ENCODE results near the gene TRPM8. TPM values are rescaled to one million over a fixed set of nuclear protein-coding genes. Genes with fewer than 3 reads are reported as not detected.

Gene TRPM8
- total RNA-seq, 6 experiments from 2014 or later = 23.9 to 99.5 (median 48.6) TPM

DNA sequence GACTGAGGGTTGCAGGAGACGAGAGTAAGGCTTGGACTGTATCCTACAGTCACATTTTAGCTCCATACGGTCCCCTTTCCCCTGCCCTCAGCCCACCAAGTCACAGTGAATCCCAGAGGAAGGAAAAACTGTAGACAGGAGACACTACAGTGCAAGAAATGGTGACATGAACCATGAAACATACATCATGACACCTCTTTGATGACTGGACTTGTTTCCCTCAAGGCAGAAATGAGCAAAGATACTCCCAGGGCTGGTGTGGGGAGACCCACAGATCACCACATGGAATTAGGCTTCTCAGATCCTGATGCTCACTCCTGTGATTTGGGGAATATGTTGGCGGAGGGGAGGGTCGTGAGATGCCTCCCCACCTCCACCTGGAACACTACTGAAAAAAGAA, 85.1 kb downstream of the TRPM8 start:
- no peak overlapping the region for H3K4me3 ChIP-seq
- H3K4me1 ChIP-seq = no peaks in the 10 kb centered on the region
- WGBS (ENCODE audit: insufficient coverage, low coverage, low lambda C conversion rate, missing lambda C conversion rate) = 81% methylated on average over 4 of the region's 4 CpGs
- no peak for ATAC-seq
- intact Hi-C loops (cut with DNase I) = no loop called here
- no peak overlapping the region for H3K27ac ChIP-seq
- no peaks in the 10 kb centered on the region for H3K9me3 ChIP-seq
- no peaks in the 10 kb centered on the region for H3K27me3 ChIP-seq
- TF ChIP-seq, protein P1, sequence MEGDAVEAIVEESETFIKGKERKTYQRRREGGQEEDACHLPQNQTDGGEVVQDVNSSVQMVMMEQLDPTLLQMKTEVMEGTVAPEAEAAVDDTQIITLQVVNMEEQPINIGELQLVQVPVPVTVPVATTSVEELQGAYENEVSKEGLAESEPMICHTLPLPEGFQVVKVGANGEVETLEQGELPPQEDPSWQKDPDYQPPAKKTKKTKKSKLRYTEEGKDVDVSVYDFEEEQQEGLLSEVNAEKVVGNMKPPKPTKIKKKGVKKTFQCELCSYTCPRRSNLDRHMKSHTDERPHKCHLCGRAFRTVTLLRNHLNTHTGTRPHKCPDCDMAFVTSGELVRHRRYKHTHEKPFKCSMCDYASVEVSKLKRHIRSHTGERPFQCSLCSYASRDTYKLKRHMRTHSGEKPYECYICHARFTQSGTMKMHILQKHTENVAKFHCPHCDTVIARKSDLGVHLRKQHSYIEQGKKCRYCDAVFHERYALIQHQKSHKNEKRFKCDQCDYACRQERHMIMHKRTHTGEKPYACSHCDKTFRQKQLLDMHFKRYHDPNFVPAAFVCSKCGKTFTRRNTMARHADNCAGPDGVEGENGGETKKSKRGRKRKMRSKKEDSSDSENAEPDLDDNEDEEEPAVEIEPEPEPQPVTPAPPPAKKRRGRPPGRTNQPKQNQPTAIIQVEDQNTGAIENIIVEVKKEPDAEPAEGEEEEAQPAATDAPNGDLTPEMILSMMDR (IDR thresholded peaks at IDR 0.05) = no peak
- no peak for TF ChIP-seq POLR2A (IDR thresholded peaks at IDR 0.05)
- DNase-seq = no peak
- peaks cover 0 to 46% (median 0%) of the 10 kb centered on the region in 4 donors for H3K36me3 ChIP-seq

GRCh38 chr2:234003972-234004617, 86.9 kb downstream of the TRPM8 start:
- Histone ChIP-seq H3K27ac (no peak overlapping the region), H3K36me3 (peaks cover 0 to 37% (median 2%) of the 10 kb centered on the region in 4 donors), H3K4me1 (no peaks in the 10 kb centered on the region), H3K9me3 (no peaks in the 10 kb centered on the region), H3K4me3 (no peak overlapping the region), H3K27me3 (no peaks in the 10 kb centered on the region)
- intact Hi-C loops (cut with DNase I) = no loop called here
- ATAC-seq (no peak), DNase-seq (no peak)
- TF ChIP-seq, protein P1 (IDR thresholded peaks at IDR 0.05) = no peak
- no peak for TF ChIP-seq POLR2A (IDR thresholded peaks at IDR 0.05)
- WGBS (ENCODE audit: insufficient coverage, low coverage, low lambda C conversion rate, missing lambda C conversion rate) = 75% methylated on average over 8 of the region's 8 CpGs

- no peaks in the 10 kb centered on the region for H3K27me3 ChIP-seq
- no peak for ATAC-seq
- peaks cover 0 to 34% (median 2%) of the 10 kb centered on the region in 4 donors for H3K36me3 ChIP-seq
- no peaks in the 10 kb centered on the region for H3K4me1 ChIP-seq
- DNase-seq = no peak
- no peak overlapping the region for H3K27ac ChIP-seq
- TF ChIP-seq, protein P1 (IDR thresholded peaks at IDR 0.05) = no peak
- TF ChIP-seq POLR2A (IDR thresholded peaks at IDR 0.05) = no peak
- intact Hi-C loops (cut with DNase I) = no loop called here
- H3K4me3 ChIP-seq = no peak overlapping the region
- WGBS (ENCODE audit: insufficient coverage, low coverage, low lambda C conversion rate, missing lambda C conversion rate) = 82% methylated on average over 2 of the region's 2 CpGs
- H3K9me3 ChIP-seq = no peaks in the 10 kb centered on the region
These were observed 88.0 kb downstream of the TRPM8 start for GRCh38 chr2:234005126-234005525.

DNA sequence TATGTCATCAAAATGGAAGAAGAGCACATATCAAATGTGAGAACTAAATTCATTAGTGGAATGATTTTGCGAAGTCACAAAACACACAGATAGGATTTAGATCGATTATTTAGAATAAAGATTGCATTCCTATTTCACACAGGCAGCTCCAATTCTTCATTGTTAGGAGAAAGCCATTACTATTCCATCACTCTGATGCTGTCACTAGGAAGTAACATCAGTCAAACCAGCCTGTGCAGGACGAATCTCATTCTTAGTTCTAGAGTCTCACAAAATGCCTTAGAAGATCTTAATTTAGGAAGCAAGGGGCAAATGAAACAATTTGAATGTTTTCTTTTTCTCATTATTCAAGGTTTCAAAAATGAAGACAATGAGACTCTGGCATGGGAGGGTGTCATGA, 89.3 kb downstream of the TRPM8 start:
- no peak for DNase-seq
- Histone ChIP-seq H3K36me3 (peaks cover 0 to 21% (median 2%) of the 10 kb centered on the region in 4 donors), H3K27me3 (no peaks in the 10 kb centered on the region), H3K4me1 (no peaks in the 10 kb centered on the region), H3K9me3 (no peaks in the 10 kb centered on the region), H3K4me3 (no peak overlapping the region), H3K27ac (no peak overlapping the region)
- intact Hi-C loops (cut with DNase I) = no loop called here
- TF ChIP-seq, protein P1 (IDR thresholded peaks at IDR 0.05) = no peak
- TF ChIP-seq POLR2A (IDR thresholded peaks at IDR 0.05) = no peak
- 84% methylated on average over 3 of the region's 3 CpGs for WGBS (ENCODE audit: insufficient coverage, low coverage, low lambda C conversion rate, missing lambda C conversion rate)
- no peak for ATAC-seq

Data from right lobe of liver (tissue), 6 donors.